Esophagus (tissue), 2 donors: Measurements from ENCODE around the gene SYNGR2. TPM values are rescaled to one million over a fixed set of nuclear protein-coding genes. Genes with fewer than 3 reads are reported as not detected.
A peak's percentile ranks its signal among the peaks of the same experiment; 100 is the strongest.

Experiments
- H3K27ac ChIP-seq, 2 donors: one replicate each; pipeline ENCODE4 v1.5.1; 2013; ENCODE audit warnings: low read depth in 2 of 2, mild to moderate bottlenecking in 2 of 2, inconsistent platforms in 1 of 2, low read length in 1 of 2, moderate library complexity in 1 of 2
- H3K27me3 ChIP-seq, 2 donors: one replicate each; pipeline ENCODE4 v1.6.1; 2013; ENCODE audit warnings: low read length in 2 of 2, control low read depth in 1 of 2, mild to moderate bottlenecking in 1 of 2; ENCODE audit not compliant: insufficient read depth in 2 of 2, control insufficient read depth in 1 of 2
- H3K36me3 ChIP-seq, 2 donors: one replicate each; pipeline ENCODE4 v1.6.1; 2013; ENCODE audit warnings: low read length in 1 of 2; ENCODE audit not compliant: control insufficient read depth in 2 of 2, insufficient read depth in 2 of 2
- H3K4me1 ChIP-seq, 2 donors: one replicate each; pipeline ENCODE4 v1.6.1; 2013; ENCODE audit warnings: low read length in 1 of 2; ENCODE audit not compliant: control insufficient read depth in 2 of 2, insufficient read depth in 2 of 2
- H3K4me3 ChIP-seq, 2 donors: one replicate each; pipeline ENCODE4 v1.5.1; 2013; ENCODE audit warnings: low read length in 2 of 2, mild to moderate bottlenecking in 2 of 2, low read depth in 1 of 2, moderate library complexity in 1 of 2
- H3K9me3 ChIP-seq, 2 donors: one replicate each; pipeline ENCODE4 v1.6.1; 2013; ENCODE audit warnings: mild to moderate bottlenecking in 2 of 2, low read depth in 1 of 2, low read length in 1 of 2, moderate library complexity in 1 of 2; ENCODE audit not compliant: control insufficient read depth in 2 of 2, insufficient read depth in 1 of 2
- WGBS, 2 donors: extraction: QIAGEN DNeasy Blood & Tissue Kit; methylation state at CpG; one replicate each; pipeline ENCODE4 v1.1.7; 2013; 5-methylcytosine and 5-hydroxymethylcytosine counted together
- polyA plus RNA-seq, 2 donors: library from polyadenylated mRNA; stranded (reverse); fragments of 200-250 nt; gene quantifications; one replicate each; pipeline ENCODE4 v1.2.3, GENCODE V29; 2013
- donor health status: healthy with polysubstance abuse.
- donor health status: Bipolar disorder and iron deficiency.

Gene SYNGR2
- polyA plus RNA-seq, 2 donors: 52.3 to 96.4 TPM

- Histone ChIP-seq H3K4me1 (peaks cover 9 to 39% of the 10 kb centered on the region in 2 donors), H3K9me3 (no peaks in the 10 kb centered on the region), H3K36me3 (peaks cover 0 to 8% of the 10 kb centered on the region in 2 donors), H3K27ac (peak overlapping the region; percentile 53 to 71), H3K27me3 (no peaks in the 10 kb centered on the region), H3K4me3 (no peak overlapping the region)
- 70 to 75% methylated on average over 4 of the region's 4 CpGs for WGBS, 2 donors
Measured at GRCh38 chr17:78129351-78130089, 38.9 kb upstream of the SYNGR2 start.

GRCh38 chr17:78130090-78130436 is 38.3 kb upstream of the SYNGR2 start:
- no peak overlapping the region for H3K4me3 ChIP-seq
- no peaks in the 10 kb centered on the region for H3K27me3 ChIP-seq
- H3K4me1 ChIP-seq: peaks cover 9 to 34% of the 10 kb centered on the region in 2 donors
- H3K36me3 ChIP-seq: peaks cover 0 to 8% of the 10 kb centered on the region in 2 donors
- no peaks in the 10 kb centered on the region for H3K9me3 ChIP-seq
- peak overlapping the region; percentile 38 to 71 for H3K27ac ChIP-seq
- WGBS, 2 donors: 43 to 44% methylated on average over 5 of the region's 5 CpGs

GRCh38 chr17:78130437-78131101 is 37.8 kb upstream of the SYNGR2 start, which contains the start of gene TMC8:
Gene TMC8 (plus strand): TSS chr17:78130771. CDS start chr17:78131589, 818 bp downstream.
- H3K4me3 ChIP-seq: peak within 1 kb of the TSS; percentile 38 to 49
- H3K9me3 ChIP-seq: no peaks in the 10 kb centered on the region
- WGBS, 2 donors: 62 to 65% methylated on average over 10 of the region's 10 CpGs
- H3K4me1 ChIP-seq: peaks cover 9 to 29% of the 10 kb centered on the region in 2 donors
- H3K36me3 ChIP-seq: peaks cover 0 to 4% of the 10 kb centered on the region in 2 donors
- no peaks in the 10 kb centered on the region for H3K27me3 ChIP-seq
- peak within 1 kb of the TSS; percentile 53 to 71 for H3K27ac ChIP-seq

- H3K4me3 ChIP-seq: peak overlapping the region; percentile 38 to 49
- WGBS, 2 donors: 18 to 19% methylated on average over 63 to 74 of the region's 74 CpGs
- H3K27me3 ChIP-seq: no peaks in the 10 kb centered on the region
- peak overlapping the region in 1 of 2 donors; percentile 19 for H3K27ac ChIP-seq
- H3K9me3 ChIP-seq: no peaks in the 10 kb centered on the region
- H3K4me1 ChIP-seq: peaks cover 9 to 24% of the 10 kb centered on the region in 2 donors
- peaks cover 0 to 3% of the 10 kb centered on the region in 2 donors for H3K36me3 ChIP-seq
Measured at GRCh38 chr17:78131172-78132083, 37.0 kb upstream of the SYNGR2 start.

GRCh38 chr17:78132084-78132676 is 36.2 kb upstream of the SYNGR2 start:
- Histone ChIP-seq H3K27me3 (no peaks in the 10 kb centered on the region), H3K36me3 (peaks cover 0 to 3% of the 10 kb centered on the region in 2 donors), H3K27ac (peak overlapping the region; percentile 19 to 36), H3K4me3 (peak overlapping the region; percentile 38 to 49), H3K9me3 (no peaks in the 10 kb centered on the region), H3K4me1 (peaks cover 7 to 21% of the 10 kb centered on the region in 2 donors)
- 14 to 21% methylated on average over 25 to 38 of the region's 38 CpGs for WGBS, 2 donors

- 62 to 67% methylated on average over 9 of the region's 9 CpGs for WGBS, 2 donors
- H3K36me3 ChIP-seq: peaks cover 0 to 3% of the 10 kb centered on the region in 2 donors
- H3K27ac ChIP-seq: no peak overlapping the region
- H3K9me3 ChIP-seq: no peaks in the 10 kb centered on the region
- H3K4me3 ChIP-seq: no peak overlapping the region
- peaks cover 7 to 21% of the 10 kb centered on the region in 2 donors for H3K4me1 ChIP-seq
- H3K27me3 ChIP-seq: no peaks in the 10 kb centered on the region
Measured at GRCh38 chr17:78132767-78133178, 35.6 kb upstream of the SYNGR2 start.

GRCh38 chr17:78133179-78133951 is 35.0 kb upstream of the SYNGR2 start:
- Histone ChIP-seq H3K36me3 (peaks cover 0 to 3% of the 10 kb centered on the region in 2 donors), H3K4me1 (peaks cover 7 to 21% of the 10 kb centered on the region in 2 donors), H3K27me3 (no peaks in the 10 kb centered on the region), H3K4me3 (no peak overlapping the region), H3K9me3 (no peaks in the 10 kb centered on the region), H3K27ac (no peak overlapping the region)
- WGBS, 2 donors: 80 to 85% methylated on average over 30 of the region's 30 CpGs

- Histone ChIP-seq H3K9me3 (no peaks in the 10 kb centered on the region), H3K27ac (no peak overlapping the region), H3K27me3 (no peaks in the 10 kb centered on the region), H3K4me3 (no peak overlapping the region), H3K4me1 (peaks cover 7 to 21% of the 10 kb centered on the region in 2 donors), H3K36me3 (peaks cover 0 to 3% of the 10 kb centered on the region in 2 donors)
- WGBS, 2 donors: 51 to 62% methylated on average over 37 to 39 of the region's 39 CpGs
Measured at GRCh38 chr17:78133971-78134898, 34.1 kb upstream of the SYNGR2 start.
